Activated CD4-positive, alpha-beta T cell treated with anti-CD3 and anti-CD28 coated beads for 36 hours (primary cell): ENCODE measurements around the gene SH3BGRL2. TPM values are rescaled to one million over a fixed set of nuclear protein-coding genes. Genes with fewer than 3 reads are reported as not detected.

ENCODE experiments used
- ATAC-seq: fragments of 200-7000 bp; cut with Tn5 transposase; one replicate; pipeline ENCODE4 v1.10.0; 2021; ENCODE audit warnings: mild to moderate bottlenecking, moderate library complexity
- CTCF ChIA-PET: fragments of 350-600 bp; sonication (Branson Sonifier 250); formaldehyde crosslinking; loops from one replicate; lab custom pipeline; 2021; ENCODE audit warnings: antibody characterized with exemption; lab: Charles Lee
- POLR2A ChIA-PET: fragments of 350-600 bp; sonication (Branson Sonifier 250); formaldehyde crosslinking; loops from one replicate; lab custom pipeline; 2021; ENCODE audit warnings: antibody characterized with exemption, inconsistent platforms; lab: Charles Lee
- DNase-seq: peaks from one replicate; pipeline ENCODE4 v3.0.0-alpha.2; 2020
- H3K27ac Mint-ChIP-seq: one replicate; pipeline ENCODE4 v1.8.0; 2021; ENCODE audit warnings: mixed read lengths
- H3K27me3 Mint-ChIP-seq: one replicate; pipeline ENCODE4 v1.8.0; 2021; ENCODE audit warnings: mixed read lengths
- H3K36me3 Mint-ChIP-seq: one replicate; pipeline ENCODE4 v1.8.0; 2021; ENCODE audit warnings: low read depth, mixed read lengths
- H3K4me1 Mint-ChIP-seq: one replicate; pipeline ENCODE4 v1.8.0; 2021; ENCODE audit warnings: mixed read lengths
- H3K4me3 Mint-ChIP-seq: one replicate; pipeline ENCODE4 v1.8.0; 2021; ENCODE audit warnings: mild to moderate bottlenecking, moderate library complexity, mixed read lengths
- H3K9me3 Mint-ChIP-seq: one replicate; pipeline ENCODE4 v1.8.0; 2021; ENCODE audit warnings: low read depth, mixed read lengths
- intact Hi-C, 2 experiments: fragments of 100-400 bp; cut with DNase I in 1 of 2; cut with micrococcal nuclease in 1 of 2; formaldehyde crosslinking; loops; one replicate each; pipeline versions ENCODE4 v1.14.2 to v1.15.1; 2022 to 2024; cut with DNase I, micrococcal nuclease
- total RNA-seq, 2 experiments: library from RNA; stranded (reverse); gene quantifications; one replicate each; pipeline ENCODE4 v1.2.3, GENCODE V29; 2021

SH3BGRL2 gene
- total RNA-seq, 2 experiments from 2014 or later, result 0.40 to 0.43 TPM

DNA sequence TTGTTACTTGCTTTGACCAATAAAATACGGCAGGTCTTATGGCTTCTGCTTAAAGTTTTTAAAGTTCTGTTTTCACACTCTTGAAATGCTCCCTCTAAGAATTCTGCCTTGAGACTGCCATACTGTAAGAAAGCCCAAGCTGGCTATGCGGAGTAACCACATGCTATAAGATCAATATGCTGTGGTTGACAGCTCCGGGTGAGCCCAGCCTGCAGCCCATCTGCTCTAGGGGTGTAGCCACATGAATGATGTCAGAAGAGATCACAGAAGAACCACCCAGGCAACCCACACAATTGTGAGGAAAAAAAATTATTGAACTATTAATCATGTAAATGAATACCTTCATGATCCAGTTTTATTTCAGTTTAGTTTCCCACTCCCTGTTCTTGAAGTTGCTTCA lies 26.1 kb upstream of the SH3BGRL2 start:
- no peaks in the 10 kb centered on the region for H3K9me3 Mint-ChIP-seq
- H3K4me3 Mint-ChIP-seq, result no peak overlapping the region
- no peak overlapping the region for H3K27ac Mint-ChIP-seq
- CTCF ChIA-PET, result no interaction called here
- H3K4me1 Mint-ChIP-seq, result no peaks in the 10 kb centered on the region
- DNase-seq, result no peak
- POLR2A ChIA-PET, result no interaction called here
- ATAC-seq, result no peak
- intact Hi-C loops, result no loop called here
- no peaks in the 10 kb centered on the region for H3K36me3 Mint-ChIP-seq
- peaks cover 2% of the 10 kb centered on the region for H3K27me3 Mint-ChIP-seq

DNA sequence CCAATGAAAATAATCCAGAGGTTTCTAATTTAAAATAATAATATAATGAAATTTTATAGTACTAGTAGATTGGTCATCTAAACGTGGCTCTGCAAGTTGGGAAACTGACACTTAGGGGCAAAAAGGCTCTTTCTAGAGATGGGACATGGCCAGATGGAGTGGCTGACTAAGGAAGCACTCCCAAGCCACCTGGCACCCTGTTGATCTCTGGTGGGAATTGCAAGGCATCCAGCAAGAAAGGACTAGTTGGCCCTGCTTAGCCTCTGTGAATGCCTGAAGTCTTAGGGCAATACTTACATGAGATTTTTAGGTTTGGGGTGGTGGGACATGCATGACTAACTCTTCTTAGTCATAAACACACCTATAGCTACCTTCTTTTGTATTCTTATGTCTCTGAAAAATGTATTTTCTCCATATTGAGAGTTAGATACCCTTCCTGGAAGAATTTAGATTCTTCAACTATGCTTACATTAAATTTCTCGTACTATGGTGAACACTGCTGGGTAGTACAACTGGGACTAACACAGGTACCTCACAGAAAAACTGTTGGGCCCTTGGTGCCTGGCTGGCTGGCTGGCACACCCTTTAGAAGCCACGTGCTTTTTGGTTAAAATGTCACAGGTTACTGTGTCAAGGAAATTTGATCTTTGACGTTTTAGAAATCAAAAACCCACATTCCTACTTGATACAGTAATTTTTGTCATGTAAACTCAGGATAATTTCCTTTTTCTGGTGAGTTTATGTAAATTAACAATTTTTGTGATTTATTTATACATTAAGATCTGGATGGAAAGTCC lies 25.0 kb upstream of the SH3BGRL2 start:
- Mint-ChIP-seq H3K27ac (no peak overlapping the region), H3K27me3 (peaks cover 2% of the 10 kb centered on the region), H3K4me1 (no peaks in the 10 kb centered on the region), H3K4me3 (no peak overlapping the region), H3K36me3 (no peaks in the 10 kb centered on the region), H3K9me3 (no peaks in the 10 kb centered on the region)
- ATAC-seq, result no peak
- no peak for DNase-seq
- intact Hi-C loops, result no loop called here
- ChIA-PET POLR2A (no interaction called here), CTCF (no interaction called here)

DNA sequence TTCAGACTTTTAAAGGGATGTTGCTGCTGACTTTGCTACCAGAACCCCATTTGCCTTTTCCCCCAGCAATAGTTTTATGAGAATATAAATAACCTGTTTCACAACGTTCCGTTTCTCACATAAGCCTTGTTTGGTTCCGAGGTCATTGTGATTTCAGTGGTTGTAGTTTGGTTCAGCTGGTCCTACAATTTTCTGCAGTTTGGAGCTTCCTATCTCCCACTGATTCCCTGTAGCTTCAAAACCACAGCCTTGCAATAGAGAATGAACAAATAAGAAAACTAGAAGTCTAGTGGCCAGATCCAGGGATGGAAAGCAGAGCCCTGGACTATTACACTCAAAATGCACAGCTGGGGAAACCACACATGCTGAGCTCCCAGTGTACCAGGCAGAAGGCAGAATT lies 24.1 kb upstream of the SH3BGRL2 start:
- H3K4me1 Mint-ChIP-seq, result no peaks in the 10 kb centered on the region
- H3K27me3 Mint-ChIP-seq, result peaks cover 2% of the 10 kb centered on the region
- no peaks in the 10 kb centered on the region for H3K9me3 Mint-ChIP-seq
- POLR2A ChIA-PET, result no interaction called here
- DNase-seq (no peak), ATAC-seq (no peak)
- intact Hi-C loops, result no loop called here
- CTCF ChIA-PET, result no interaction called here
- H3K36me3 Mint-ChIP-seq, result no peaks in the 10 kb centered on the region
- H3K27ac Mint-ChIP-seq, result no peak overlapping the region
- H3K4me3 Mint-ChIP-seq, result no peak overlapping the region

DNA sequence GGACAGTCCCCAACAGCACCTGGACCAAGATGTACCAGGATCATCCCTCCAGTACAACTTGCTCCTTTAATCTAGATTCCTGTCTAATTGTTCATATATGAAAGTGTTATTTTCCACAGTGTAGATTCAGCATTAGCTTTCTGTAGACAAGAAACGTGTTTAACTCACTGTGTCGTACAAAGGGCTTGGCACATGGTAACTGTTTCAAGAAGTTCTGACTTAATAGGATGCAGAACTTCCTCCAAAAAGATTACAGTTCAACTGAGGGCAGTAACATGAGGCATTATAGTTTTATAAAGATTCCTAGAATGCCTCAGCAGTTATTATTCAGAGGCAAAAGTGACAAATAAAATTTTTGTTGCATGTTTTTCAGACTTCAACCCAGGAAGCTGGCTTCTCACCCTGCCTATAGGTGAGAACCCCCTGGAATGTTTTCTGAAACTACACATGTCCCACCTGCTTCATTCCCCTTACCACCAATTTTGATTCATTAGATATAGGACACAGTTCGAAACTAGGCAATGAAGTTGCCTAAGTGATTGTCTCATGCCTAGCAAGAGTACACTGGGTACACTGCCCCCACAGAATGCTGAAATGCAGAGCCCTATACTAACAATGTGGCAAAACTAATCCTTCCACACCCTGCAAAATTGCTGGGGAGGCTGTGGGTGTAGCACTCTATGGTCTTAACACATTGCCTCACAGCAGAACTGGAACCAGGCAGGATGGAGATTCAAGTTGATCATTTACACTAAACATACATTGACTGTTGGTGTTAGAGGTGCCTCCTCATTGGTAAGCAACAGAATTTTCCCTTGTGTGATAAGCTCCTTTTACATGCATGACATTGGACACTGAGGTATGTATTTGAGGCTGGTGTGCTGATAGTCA lies 22.6 kb upstream of the SH3BGRL2 start:
- H3K9me3 Mint-ChIP-seq, result no peaks in the 10 kb centered on the region
- H3K4me3 Mint-ChIP-seq, result no peak overlapping the region
- intact Hi-C loops, result no loop called here
- ChIA-PET CTCF (interaction anchor here (0.6 to 0.9 kb wide), 2 partner anchors 9 to 259 kb away, joined by 3 read pairs; no protein-coding TSS in a partner anchor), POLR2A (no interaction called here)
- no peaks in the 10 kb centered on the region for H3K36me3 Mint-ChIP-seq
- H3K4me1 Mint-ChIP-seq, result no peaks in the 10 kb centered on the region
- DNase-seq (no peak), ATAC-seq (no peak)
- peaks cover 2% of the 10 kb centered on the region for H3K27me3 Mint-ChIP-seq
- H3K27ac Mint-ChIP-seq, result no peak overlapping the region

DNA sequence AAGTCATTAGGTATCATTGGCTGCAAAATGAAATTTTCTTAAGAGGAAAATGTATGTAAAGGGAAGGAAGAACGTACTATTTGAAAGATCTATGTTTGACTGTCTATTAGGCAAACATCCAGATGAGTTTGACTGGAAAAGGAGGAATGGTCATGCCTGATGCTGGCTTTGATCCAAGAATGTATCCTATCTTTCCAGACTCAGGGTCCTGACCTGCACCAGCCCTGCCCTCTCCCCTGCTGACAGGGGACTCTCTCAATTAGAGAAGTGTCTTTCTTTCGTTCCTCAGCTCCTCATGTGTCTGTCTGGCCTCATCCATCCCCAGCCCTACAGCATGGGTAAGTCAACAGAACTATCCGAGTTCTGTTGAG lies 21.9 kb upstream of the SH3BGRL2 start:
- H3K36me3 Mint-ChIP-seq, result no peaks in the 10 kb centered on the region
- H3K9me3 Mint-ChIP-seq, result no peaks in the 10 kb centered on the region
- intact Hi-C loops, result no loop called here
- peaks cover 2% of the 10 kb centered on the region for H3K27me3 Mint-ChIP-seq
- no peak overlapping the region for H3K4me3 Mint-ChIP-seq
- DNase-seq, result no peak
- H3K4me1 Mint-ChIP-seq, result no peaks in the 10 kb centered on the region
- ChIA-PET CTCF (interaction anchor here (0.9 kb wide), 1 partner anchor 10 kb away, joined by 3 read pairs; no protein-coding TSS in a partner anchor), POLR2A (no interaction called here)
- ATAC-seq, result no peak
- no peak overlapping the region for H3K27ac Mint-ChIP-seq

DNA sequence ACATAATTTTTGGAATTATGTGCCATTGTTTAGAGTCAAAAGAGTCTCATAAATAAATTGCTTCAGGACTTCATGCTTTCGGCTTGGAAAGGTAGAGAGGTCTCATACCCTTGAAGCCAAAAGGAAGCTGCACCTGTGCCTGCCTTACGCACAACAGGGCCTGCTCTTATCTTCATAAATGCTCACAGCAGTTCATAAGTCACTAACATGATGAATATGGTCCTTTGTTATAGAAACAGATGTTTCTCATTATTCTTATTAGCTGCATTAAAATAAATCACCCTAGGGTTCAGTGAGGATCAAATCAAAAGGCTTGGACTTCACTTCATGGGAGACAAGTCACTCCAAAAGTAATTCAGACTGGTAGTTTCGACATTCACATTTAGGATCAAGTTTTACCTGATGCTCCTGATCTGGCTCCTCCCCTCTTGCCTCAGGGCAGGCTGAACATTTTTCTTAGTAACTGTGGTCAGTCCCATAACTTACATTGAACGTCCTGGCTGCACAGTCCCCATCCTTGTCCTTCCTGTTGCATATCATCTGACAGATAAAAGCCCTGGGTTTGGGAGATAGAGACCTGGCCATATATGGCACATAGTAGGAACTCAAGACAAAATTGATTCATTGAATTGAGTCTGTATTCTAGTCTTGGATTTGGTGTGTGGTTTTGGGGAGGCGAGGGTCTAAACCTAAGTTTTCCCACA lies 20.7 kb upstream of the SH3BGRL2 start:
- peaks cover 2% of the 10 kb centered on the region for H3K27me3 Mint-ChIP-seq
- H3K36me3 Mint-ChIP-seq, result no peaks in the 10 kb centered on the region
- intact Hi-C loops, result no loop called here
- DNase-seq, result no peak
- ChIA-PET POLR2A (no interaction called here), CTCF (interaction anchor here (0.5 kb wide), 1 partner anchor 9 kb away, joined by 3 read pairs; no protein-coding TSS in a partner anchor)
- H3K4me1 Mint-ChIP-seq, result no peaks in the 10 kb centered on the region
- no peak for ATAC-seq
- H3K27ac Mint-ChIP-seq, result no peak overlapping the region
- H3K9me3 Mint-ChIP-seq, result no peaks in the 10 kb centered on the region
- no peak overlapping the region for H3K4me3 Mint-ChIP-seq

DNA sequence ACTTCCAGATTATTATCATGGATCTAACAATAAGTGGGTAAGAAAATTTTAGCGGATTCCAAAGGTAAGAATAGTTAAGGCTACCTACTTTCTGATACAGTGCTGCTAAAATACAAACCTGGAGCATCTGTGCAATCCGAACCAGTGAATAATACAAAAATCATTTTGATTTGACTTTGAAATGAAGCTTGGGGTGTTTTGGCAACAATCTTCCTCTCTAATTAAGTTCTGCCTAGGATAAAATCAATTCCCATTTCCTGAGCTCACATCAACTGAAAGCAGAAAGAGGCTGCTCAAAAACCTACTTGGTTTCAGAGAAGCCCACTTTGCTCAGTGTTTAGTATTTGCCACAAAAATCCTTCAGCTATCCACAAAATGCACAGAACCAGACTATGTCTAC lies 18.7 kb upstream of the SH3BGRL2 start:
- DNase-seq (no peak), ATAC-seq (no peak)

DNA sequence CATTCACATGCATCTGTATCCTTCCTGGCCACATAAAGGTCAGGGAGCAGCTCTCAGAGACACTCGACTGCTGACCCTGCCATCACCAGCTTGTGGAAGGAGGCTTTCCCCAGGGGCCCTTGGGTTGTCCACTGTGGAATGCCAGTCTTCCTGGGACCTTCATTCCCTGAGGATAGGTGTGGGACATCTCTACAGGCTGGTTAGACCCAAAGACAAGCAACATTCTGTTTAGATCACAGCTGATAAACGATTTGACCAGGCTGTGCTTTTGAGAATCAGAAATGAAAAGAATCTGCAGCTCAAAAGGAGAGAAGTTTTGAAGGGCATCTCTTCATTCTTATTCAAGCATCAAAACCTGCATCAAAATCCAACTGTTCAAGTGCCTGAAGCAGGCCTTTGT lies 18.2 kb upstream of the SH3BGRL2 start:
- CTCF ChIA-PET, result interaction anchor here (0.6 kb wide), 1 partner anchor 12 kb away, joined by 3 read pairs; no protein-coding TSS in a partner anchor
- Mint-ChIP-seq H3K27me3 (no peaks in the 10 kb centered on the region), H3K27ac (no peak overlapping the region), H3K4me3 (no peak overlapping the region), H3K36me3 (no peaks in the 10 kb centered on the region), H3K4me1 (no peaks in the 10 kb centered on the region), H3K9me3 (no peaks in the 10 kb centered on the region)
- DNase-seq (no peak), ATAC-seq (no peak)
- intact Hi-C loops, result no loop called here
- POLR2A ChIA-PET, result no interaction called here

More for the DNA sequence above, 18.7 kb upstream of the SH3BGRL2 start:
- intact Hi-C loops, result no loop called here
- Mint-ChIP-seq H3K9me3 (no peaks in the 10 kb centered on the region), H3K4me3 (no peak overlapping the region), H3K36me3 (no peaks in the 10 kb centered on the region), H3K27ac (no peak overlapping the region), H3K27me3 (no peaks in the 10 kb centered on the region), H3K4me1 (no peaks in the 10 kb centered on the region)
- CTCF ChIA-PET, result no interaction called here
- POLR2A ChIA-PET, result no interaction called here

DNA sequence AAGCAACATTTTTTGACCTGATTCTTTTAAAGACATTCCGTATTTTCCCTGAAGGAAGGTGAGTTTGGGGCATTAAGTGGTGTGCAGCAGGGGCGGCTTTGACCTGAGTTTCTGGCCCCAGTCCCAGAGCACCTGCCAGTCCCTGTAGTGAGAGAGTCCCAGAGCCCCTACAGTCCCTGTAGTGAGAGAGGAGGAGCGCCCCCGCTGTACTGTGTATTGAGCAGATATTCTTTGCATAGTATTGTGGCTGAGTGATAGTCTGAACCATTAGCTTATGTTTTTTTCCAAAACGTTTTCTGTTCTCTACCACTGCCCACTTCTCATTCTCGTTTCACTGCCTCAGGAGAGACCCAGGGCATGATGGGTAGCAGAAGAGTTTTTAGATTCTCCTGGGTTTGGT lies 17.2 kb upstream of the SH3BGRL2 start:
- POLR2A ChIA-PET, result no interaction called here
- intact Hi-C loops, result no loop called here
- no peaks in the 10 kb centered on the region for H3K36me3 Mint-ChIP-seq

DNA sequence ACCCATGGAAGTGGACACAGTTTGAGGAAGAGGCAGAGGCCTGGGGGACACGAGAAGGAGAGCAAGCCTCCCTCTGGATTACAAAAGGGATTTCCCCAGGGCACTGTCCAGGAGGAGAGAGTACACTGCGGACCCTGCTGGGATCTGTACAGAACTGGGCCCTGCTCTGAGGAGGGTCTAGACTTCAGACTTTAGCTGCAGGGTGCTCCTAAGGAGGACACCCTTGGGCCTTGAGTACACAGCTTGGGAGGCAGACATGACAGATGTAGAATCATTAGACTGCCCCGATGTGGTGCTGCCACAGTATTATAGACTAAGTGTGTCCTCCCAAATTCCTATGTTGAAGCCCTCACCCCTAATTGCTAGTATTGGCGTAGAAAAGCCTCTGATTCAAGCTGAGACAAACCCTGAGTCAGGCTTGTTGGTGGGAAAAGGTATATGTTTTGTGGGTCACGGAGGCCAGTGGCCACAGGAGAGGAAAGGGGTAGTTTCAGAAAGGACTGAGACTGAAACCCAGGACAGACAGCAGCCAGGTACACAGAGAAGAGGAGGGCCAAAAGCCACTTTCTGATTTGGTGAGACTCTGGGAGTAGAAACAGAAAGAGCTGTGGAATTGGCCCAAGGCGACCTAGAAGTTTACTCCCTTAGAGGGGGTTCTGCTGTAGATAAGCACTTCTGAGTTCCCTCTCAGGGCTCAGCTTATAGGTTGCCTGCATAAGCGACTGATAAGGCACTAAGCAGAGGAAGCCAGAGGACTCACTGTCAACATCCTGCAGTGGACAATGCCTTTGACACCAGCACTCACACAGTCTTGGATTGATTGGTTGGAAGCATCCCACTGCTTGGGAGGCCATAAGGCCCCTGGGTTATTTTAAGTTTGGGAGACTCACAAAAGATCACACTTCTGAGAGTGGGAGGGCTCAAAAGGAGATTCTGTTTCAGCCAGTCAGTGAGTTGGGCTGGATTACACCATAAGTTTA lies 16.5 kb upstream of the SH3BGRL2 start:
- POLR2A ChIA-PET, result no interaction called here

More for the DNA sequence above, 17.2 kb upstream of the SH3BGRL2 start:
- DNase-seq, result no peak
- Mint-ChIP-seq H3K4me3 (no peak overlapping the region), H3K4me1 (no peaks in the 10 kb centered on the region), H3K9me3 (no peaks in the 10 kb centered on the region), H3K27me3 (no peaks in the 10 kb centered on the region), H3K27ac (no peak overlapping the region)
- CTCF ChIA-PET, result no interaction called here
- ATAC-seq, result no peak

More for the DNA sequence above, 16.5 kb upstream of the SH3BGRL2 start:
- ATAC-seq (no peak), DNase-seq (no peak)
- Mint-ChIP-seq H3K9me3 (no peaks in the 10 kb centered on the region), H3K27me3 (peaks cover 4% of the 10 kb centered on the region), H3K36me3 (no peaks in the 10 kb centered on the region), H3K27ac (no peak overlapping the region), H3K4me3 (no peak overlapping the region), H3K4me1 (no peaks in the 10 kb centered on the region)
- CTCF ChIA-PET, result interaction anchor here (0.7 kb wide), 1 partner anchor 58 kb away, joined by 3 read pairs; no protein-coding TSS in a partner anchor
- intact Hi-C loops, result no loop called here
